NCI-H1694 treated with DMSO at 0.1 percent for 48 hours (cell line): Measurements from ENCODE around the gene LRRC10B.

ENCODE experiments used
- DNase-seq: peaks from one replicate; lab custom pipeline; 2025; lab: John Stamatoyannopoulos, UW

LRRC10B gene

GRCh38 chr11:61509043-61510029 is 787 bp downstream of the LRRC10B start:
- peak; percentile 60 for DNase-seq

GRCh38 chr11:61510166-61510919 is 1.8 kb downstream of the LRRC10B start:
- DNase-seq: peak; percentile 35

GRCh38 chr11:61510974-61511373 is 2.4 kb downstream of the LRRC10B start:
- no peak for DNase-seq

GRCh38 chr11:61511383-61511782 is 2.8 kb downstream of the LRRC10B start:
- DNase-seq: no peak

- no peak for DNase-seq
Observed at GRCh38 chr11:61512435-61512834, 3.9 kb downstream of the LRRC10B start.

DNA sequence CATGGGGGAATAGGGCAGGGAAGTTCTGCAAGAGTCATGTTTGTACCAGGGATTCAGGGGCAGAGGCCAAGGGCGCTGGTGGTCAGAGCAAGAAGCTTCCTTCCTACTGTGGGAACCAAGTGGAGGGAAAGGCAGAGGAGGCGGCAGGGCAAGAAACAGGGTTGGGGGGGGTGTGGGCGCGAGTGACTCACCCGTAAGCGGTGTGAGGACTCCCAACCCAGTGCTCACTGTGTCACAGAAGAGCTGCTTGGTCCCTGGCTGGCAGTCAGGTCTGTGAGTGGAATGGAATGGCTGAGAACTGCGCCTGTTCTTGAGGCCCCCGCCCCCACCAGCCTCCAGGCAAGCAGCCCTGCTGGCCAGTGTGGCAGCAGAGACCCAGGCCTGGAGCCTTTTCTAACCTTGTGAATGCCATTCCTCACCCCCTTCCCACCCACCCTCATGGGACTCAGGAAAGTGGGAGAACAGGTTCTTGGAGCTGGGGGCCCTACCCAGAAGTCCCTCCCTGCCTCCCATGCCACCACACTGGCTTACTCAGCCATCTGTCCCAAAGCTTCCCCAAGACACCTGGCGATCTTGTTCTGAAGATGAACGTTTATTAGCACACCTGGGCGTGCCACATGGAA is 4.7 kb downstream of the LRRC10B start:
- DNase-seq: no peak

- DNase-seq: no peak
Observed at GRCh38 chr11:61514050-61514917, 5.7 kb downstream of the LRRC10B start.

GRCh38 chr11:61515686-61516085 is 7.1 kb downstream of the LRRC10B start:
- no peak for DNase-seq

- DNase-seq: no peak
Observed at GRCh38 chr11:61516191-61516590, 7.6 kb downstream of the LRRC10B start.

DNA sequence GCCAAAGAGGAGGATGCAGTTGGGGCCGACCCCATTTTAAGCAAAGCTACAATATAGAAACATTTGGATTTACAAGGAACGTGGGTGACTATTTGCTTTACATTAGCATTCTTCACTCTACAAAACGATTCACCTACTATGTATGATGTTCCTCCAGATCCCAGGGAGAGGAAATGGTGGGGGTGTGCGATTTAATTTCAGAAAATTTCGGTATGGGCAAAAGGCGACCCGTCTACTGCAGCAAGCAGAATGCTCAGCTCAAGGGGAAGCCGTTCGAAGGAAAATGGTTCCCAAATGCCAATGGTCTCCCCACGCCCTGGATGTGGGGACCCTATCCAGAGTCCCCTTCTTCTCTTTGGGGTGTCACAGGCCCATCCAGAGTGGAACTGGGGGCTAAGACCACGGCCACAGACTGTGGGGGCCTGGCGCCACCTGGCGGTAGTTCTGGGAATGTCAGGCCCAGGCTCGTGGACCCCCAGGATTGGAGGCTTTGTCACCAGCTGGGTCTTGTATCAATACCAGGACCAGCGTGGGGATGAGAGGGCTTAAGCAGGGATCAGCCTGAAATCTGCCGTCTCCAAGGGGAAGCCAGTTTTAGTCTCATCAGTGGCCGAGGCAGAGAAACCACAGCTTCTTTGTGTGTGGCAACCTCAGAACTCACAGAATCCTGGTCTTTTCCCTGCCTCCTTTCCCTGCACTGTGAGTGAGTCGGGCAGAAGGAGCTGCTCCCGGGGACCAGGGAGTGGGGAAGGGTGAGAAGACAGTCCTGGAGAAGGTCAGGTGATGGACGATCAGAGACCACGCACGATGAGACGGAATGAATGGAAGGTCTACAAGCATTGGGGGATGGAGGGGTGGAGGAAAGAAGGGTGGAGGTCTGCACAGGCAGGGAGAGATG is 8.4 kb downstream of the LRRC10B start:
- no peak for DNase-seq

GRCh38 chr11:61518032-61518795 is 9.7 kb downstream of the LRRC10B start:
- no peak for DNase-seq

DNA sequence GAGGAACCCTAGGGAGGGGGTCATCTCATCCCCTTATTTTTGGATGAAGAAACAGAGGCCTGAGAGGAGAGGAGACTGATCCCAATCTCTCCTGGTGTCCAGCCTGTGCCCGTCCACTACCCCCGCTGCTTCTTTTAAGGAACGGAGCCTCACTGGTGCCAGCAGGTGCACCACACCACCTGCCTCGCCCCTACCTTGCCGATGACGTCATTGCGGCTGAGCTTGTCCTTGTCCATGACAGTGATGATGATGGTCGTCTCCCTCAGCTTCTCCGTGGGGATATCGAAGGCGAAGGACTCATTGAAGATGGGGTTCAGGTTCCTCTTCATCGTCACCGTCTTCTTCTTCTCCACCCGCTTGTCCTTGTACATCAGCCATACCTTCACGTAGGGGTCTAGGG is 14.3 kb downstream of the LRRC10B start:
- no peak for DNase-seq

- no peak for DNase-seq
Observed at GRCh38 chr11:61524446-61524845, 15.9 kb downstream of the LRRC10B start.

DNA sequence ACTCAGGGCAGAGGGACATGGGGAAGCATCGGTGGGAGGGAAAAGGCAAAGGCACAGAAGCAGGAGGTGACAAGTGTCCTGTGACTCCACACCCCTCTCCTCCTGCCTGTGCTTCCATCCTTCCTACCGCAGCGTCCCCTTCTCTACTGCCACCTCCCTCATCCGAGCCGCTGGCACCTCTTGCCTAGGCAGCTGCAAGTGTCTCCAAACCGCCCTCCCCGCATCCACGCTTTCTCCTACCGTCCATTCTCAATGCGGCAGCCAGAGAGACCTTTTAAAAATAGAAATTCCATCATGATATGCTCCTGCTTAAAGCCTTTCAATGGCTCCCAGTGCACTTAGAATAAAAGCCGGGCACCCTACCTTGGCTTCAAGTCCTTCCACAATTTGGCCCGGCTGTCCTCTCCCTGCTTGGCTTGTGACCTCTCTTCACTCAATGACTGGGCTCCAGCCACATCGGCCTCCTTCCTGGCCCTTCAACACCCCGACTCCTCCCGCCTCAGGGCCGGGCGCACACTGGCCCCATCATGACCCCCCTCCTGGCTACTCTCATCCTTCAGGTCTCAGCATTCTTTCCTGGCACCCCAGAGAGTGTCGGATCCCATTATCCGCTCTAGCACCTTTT is 16.5 kb downstream of the LRRC10B start:
- DNase-seq: no peak

DNA sequence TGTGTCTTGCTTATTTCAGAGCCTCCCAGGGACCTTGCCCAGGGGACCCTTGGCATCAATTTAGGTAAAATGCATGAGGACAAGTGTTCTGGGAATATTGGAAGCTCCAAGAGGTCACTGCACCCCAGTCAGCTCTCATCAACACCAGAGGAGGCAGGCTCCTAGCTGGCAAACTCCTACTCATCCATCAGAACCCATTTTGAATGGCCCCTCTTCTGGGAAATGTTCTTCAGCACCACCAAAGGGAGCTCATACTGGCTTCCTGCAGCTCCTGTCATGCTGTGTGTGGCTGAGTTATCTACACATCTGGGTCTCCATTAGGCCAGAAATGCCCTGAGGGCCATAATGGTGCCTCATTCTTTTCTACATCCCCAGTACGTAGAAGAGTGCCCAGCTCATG is 17.7 kb downstream of the LRRC10B start:
- no peak for DNase-seq

GRCh38 chr11:61526956-61527731 is 18.6 kb downstream of the LRRC10B start:
- peak; percentile 58 for DNase-seq

DNA sequence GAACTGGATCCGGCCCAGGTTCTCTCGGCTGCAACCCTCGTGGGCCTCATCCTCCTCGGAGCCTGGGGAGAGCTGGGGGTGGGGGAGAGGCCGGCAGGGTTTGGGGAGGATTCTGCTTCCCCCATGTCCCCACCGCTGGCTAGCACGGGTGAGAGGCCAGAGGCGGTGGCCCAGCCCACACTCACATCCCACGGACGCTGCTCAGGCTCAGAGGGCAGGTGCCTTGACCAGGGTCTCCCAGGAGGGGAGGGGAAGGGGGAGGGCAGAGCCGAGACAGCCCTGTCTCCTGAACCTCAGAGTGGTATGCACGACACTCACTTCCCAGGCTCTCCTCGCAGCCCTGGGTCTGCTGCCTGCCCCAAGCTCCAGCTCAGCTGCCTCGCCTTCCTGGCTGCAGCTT is 19.6 kb downstream of the LRRC10B start:
- DNase-seq: no peak

GRCh38 chr11:61529537-61530225 is 21.1 kb downstream of the LRRC10B start:
- DNase-seq: no peak
